Neural crest cell (in vitro differentiated cells): Measurements from ENCODE around the gene VAMP4. TPM values are rescaled to one million over a fixed set of nuclear protein-coding genes. Genes with fewer than 3 reads are reported as not detected.
"Not testable (repeated sequence)": the region's sequence is repeated elsewhere in the genome, so short reads cannot be mapped to it uniquely, and the experiment has no call there.

Experiments
- DNase-seq: peaks from one replicate; pipeline ENCODE4 v3.0.0; 2021; ENCODE audit warnings: low read depth, mixed read lengths, low spot score
- H3K27ac Mint-ChIP-seq: one replicate; pipeline ENCODE4 v1.8.0; 2021; ENCODE audit warnings: mild to moderate bottlenecking, mixed read lengths; ENCODE audit not compliant: unreplicated experiment
- H3K27me3 Mint-ChIP-seq: 2 replicates; pipeline ENCODE4 v1.8.0; 2021; ENCODE audit warnings: low read depth, mild to moderate bottlenecking, mixed read lengths
- H3K36me3 Mint-ChIP-seq: 2 replicates; pipeline ENCODE4 v1.8.0; 2021; ENCODE audit warnings: low read depth, mild to moderate bottlenecking, mixed read lengths
- H3K4me1 Mint-ChIP-seq: 2 replicates; pipeline ENCODE4 v1.8.0; 2021; ENCODE audit warnings: mixed read lengths
- H3K4me3 Mint-ChIP-seq: one replicate; pipeline ENCODE4 v1.8.0; 2021; ENCODE audit warnings: mild to moderate bottlenecking, mixed read lengths
- H3K9me3 Mint-ChIP-seq: 2 replicates; pipeline ENCODE4 v1.8.0; 2021; ENCODE audit warnings: mixed read lengths
- total RNA-seq: library from RNA; stranded (reverse); gene quantifications from 2 replicates; pipeline ENCODE4 v1.2.1, GENCODE V29; 2021
- TF ChIP-seq, protein P1 (sequence below): fragments of 200-600 bp; sonication (generic); conservative IDR thresholded peaks from 2 replicates; pipeline ENCODE4 v1.5.0; 2021; ENCODE audit warnings: antibody characterized with exemption, mild to moderate bottlenecking

VAMP4 gene
- total RNA-seq, 1 donor from 2014 or later: 10.3 TPM

DNA sequence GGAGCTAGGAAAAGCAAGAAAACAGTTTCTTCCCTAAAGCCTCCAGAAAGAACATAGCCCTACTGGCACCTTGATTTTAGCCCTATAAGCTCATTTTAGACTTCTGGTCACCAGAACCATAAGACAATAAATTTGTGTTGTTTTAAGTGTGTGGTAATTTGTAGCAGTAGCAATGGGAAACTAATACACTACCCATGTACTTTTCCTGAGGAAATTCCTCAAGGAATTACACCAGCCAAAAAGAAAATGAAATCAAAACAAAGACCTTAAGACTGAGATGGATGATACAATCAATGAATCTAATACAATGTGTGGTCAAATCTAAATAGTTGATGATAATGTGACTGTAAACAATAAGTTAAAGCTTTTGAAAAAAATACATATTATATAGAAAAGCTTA lies 11.8 kb downstream of the VAMP4 start:
- TF ChIP-seq, protein P1, sequence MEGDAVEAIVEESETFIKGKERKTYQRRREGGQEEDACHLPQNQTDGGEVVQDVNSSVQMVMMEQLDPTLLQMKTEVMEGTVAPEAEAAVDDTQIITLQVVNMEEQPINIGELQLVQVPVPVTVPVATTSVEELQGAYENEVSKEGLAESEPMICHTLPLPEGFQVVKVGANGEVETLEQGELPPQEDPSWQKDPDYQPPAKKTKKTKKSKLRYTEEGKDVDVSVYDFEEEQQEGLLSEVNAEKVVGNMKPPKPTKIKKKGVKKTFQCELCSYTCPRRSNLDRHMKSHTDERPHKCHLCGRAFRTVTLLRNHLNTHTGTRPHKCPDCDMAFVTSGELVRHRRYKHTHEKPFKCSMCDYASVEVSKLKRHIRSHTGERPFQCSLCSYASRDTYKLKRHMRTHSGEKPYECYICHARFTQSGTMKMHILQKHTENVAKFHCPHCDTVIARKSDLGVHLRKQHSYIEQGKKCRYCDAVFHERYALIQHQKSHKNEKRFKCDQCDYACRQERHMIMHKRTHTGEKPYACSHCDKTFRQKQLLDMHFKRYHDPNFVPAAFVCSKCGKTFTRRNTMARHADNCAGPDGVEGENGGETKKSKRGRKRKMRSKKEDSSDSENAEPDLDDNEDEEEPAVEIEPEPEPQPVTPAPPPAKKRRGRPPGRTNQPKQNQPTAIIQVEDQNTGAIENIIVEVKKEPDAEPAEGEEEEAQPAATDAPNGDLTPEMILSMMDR: no peak
- no peak for DNase-seq
- Mint-ChIP-seq H3K4me3 (no peak overlapping the region), H3K27ac (no peak overlapping the region), H3K27me3 (no peaks in the 10 kb centered on the region), H3K9me3 (no peaks in the 10 kb centered on the region), H3K36me3 (peaks cover 21% of the 10 kb centered on the region), H3K4me1 (peaks cover 3% of the 10 kb centered on the region)

DNA sequence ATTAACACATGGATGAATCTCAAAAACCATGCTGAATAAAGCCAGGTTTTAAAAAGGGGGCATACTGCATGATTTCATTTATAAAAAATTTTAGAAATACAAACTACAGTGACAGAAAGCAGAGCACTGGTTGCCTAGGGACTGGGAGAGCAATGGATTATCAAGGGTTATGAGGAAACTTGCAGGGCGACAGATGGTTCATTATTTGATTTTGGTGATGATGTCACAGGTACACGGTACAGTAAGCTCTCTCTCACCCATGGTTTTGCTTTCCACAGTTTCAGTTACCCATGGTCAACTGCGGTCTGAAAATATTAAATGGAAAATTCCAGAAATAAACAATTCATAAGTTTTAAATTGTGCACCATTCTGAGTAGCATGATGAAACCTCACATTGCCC lies 14.1 kb downstream of the VAMP4 start:
- no peak overlapping the region for H3K27ac Mint-ChIP-seq
- TF ChIP-seq, protein P1: no peak
- H3K4me3 Mint-ChIP-seq: no peak overlapping the region
- peaks cover 3% of the 10 kb centered on the region for H3K4me1 Mint-ChIP-seq
- DNase-seq: no peak
- peaks cover 9% of the 10 kb centered on the region for H3K9me3 Mint-ChIP-seq
- peaks cover 41% of the 10 kb centered on the region for H3K36me3 Mint-ChIP-seq
- no peaks in the 10 kb centered on the region for H3K27me3 Mint-ChIP-seq

DNA sequence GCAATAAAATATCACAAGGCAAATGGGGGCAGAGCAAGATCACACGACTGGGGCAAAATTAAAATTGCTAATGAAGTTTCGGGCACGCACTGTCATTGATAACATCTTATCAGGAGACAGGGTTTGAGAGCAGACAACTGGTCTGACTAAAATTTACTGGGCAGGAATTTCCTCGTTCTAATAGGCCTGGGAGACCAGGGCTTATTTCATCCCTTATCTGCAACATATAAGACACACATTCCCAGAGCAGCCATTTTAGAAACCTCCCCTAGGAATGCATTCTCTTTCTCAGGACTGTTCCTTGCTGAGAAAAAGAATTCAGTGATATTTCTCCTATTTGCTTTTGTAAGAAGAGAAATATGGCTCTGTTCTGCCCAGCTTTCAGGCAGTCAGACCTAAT lies 18.7 kb downstream of the VAMP4 start:
- not testable (repeated sequence) for H3K27ac Mint-ChIP-seq, H3K4me3 Mint-ChIP-seq, H3K4me1 Mint-ChIP-seq, H3K27me3 Mint-ChIP-seq, DNase-seq
- Mint-ChIP-seq H3K36me3 (peaks cover 55% of the 10 kb centered on the region), H3K9me3 (peaks cover 12% of the 10 kb centered on the region)

DNA sequence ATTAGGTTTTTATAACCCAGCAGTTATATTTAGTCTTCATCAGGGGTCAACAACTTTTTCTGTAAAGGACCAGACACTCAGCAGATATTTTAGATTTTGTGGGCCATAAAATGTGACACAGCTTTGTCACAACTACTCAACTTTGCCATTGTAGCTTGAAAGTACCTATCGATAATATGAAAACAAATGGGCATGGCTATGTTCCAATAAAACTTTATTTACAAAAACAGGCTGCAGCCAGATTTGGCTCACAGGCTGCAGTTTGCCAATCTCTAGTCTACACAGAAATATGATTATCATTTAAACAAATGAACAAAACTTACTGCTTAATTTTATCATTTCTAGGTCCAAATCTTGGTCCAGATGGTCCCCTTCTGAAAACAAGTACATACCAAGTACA lies 23.0 kb downstream of the VAMP4 start:
- H3K4me3 Mint-ChIP-seq: no peak overlapping the region
- peaks cover 12% of the 10 kb centered on the region for H3K9me3 Mint-ChIP-seq
- no peak overlapping the region for H3K27ac Mint-ChIP-seq
- H3K27me3 Mint-ChIP-seq: no peaks in the 10 kb centered on the region
- H3K4me1 Mint-ChIP-seq: no peaks in the 10 kb centered on the region
- H3K36me3 Mint-ChIP-seq: peaks cover 25% of the 10 kb centered on the region
- TF ChIP-seq, protein P1: no peak
- no peak for DNase-seq

DNA sequence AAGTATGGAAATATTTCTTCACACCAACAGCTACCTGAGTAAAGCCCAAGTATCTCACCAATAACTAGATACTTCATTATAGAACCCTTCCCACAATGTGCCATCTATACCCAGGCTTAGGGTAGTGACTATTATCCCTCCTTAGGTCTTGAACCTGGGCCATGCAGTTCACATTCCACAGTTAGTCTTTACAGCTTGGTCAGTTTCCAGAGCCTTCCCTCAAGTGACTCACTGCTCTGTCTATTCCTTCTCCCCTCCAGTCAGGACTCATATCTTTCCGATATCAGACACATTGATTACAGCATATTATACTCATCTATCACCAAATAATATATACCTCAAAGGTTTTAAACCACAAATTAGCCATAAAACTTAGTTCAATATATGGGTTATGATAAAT lies 23.6 kb downstream of the VAMP4 start:
- Mint-ChIP-seq H3K4me1 (no peaks in the 10 kb centered on the region), H3K9me3 (peaks cover 8% of the 10 kb centered on the region)

DNA sequence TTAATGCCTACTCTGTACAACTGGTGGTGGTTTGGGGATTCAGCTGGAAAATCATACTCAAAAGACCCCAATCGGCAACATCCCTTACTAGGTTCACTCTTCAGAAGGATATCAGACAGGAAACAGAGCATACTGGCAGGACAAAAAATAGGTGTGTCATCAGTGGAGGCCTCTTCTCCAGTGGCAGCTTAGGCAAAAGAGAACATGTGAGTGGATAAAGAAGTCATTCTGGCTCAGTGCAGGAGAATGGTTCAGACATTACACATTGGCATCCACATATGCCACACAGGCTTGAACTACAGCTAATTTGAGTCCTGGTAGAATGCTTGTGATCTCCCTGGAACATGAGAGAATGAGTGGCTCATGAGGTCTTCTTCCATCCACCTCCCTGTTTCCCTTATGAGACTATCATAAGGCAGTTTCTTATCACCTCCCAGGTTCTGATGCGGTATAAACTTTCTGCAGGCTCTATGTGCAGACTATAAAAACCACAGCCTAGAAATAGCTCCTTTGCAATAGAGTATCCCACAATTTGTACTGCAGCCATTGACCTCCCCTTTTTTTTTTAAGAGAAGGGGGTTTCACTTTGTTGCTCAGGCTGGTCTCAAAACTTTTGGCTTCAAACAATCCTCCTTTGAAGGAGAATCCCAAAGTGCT lies 24.7 kb downstream of the VAMP4 start:
- Mint-ChIP-seq H3K4me3 (no peak overlapping the region), H3K36me3 (peaks cover 9% of the 10 kb centered on the region), H3K4me1 (no peaks in the 10 kb centered on the region), H3K27ac (no peak overlapping the region), H3K9me3 (peaks cover 3% of the 10 kb centered on the region), H3K27me3 (no peaks in the 10 kb centered on the region)
- DNase-seq: no peak
- TF ChIP-seq, protein P1: no peak

More for the DNA sequence above, 23.6 kb downstream of the VAMP4 start:
- no peak for DNase-seq
- Mint-ChIP-seq H3K4me3 (no peak overlapping the region), H3K27me3 (no peaks in the 10 kb centered on the region), H3K27ac (no peak overlapping the region), H3K36me3 (peaks cover 18% of the 10 kb centered on the region)
- TF ChIP-seq, protein P1: no peak
